Sigmoid colon (tissue), 7 donors: ENCODE measurements around the gene PANK4. TPM values are rescaled to one million over a fixed set of nuclear protein-coding genes. Genes with fewer than 3 reads are reported as not detected.

Experiments
- DNase-seq: peaks from one replicate; pipeline ENCODE4 v3.0.0-alpha.2; 2019
- H3K27ac ChIP-seq, 4 donors: fragments of 200-600 bp; sonication (generic); one replicate each; pipeline ENCODE4 v1.5.1; 2016 to 2019; ENCODE audit warnings: mild to moderate bottlenecking in 1 of 4
- H3K27me3 ChIP-seq, 3 donors: fragments of 200-600 bp; sonication (generic); one replicate each; pipeline ENCODE4 v1.5.1; 2019; ENCODE audit warnings: mild to moderate bottlenecking in 1 of 3
- H3K36me3 ChIP-seq, 4 donors: fragments of 200-600 bp; sonication (generic); one replicate each; pipeline ENCODE4 v1.5.1; 2016 to 2019
- H3K4me1 ChIP-seq, 4 donors: fragments of 200-600 bp; sonication (generic); one replicate each; pipeline ENCODE4 v1.5.1; 2017 to 2019
- H3K4me3 ChIP-seq, 4 donors: fragments of 200-600 bp; sonication (generic); one replicate each; pipeline ENCODE4 v1.5.1; 2017 to 2019; ENCODE audit warnings: mild to moderate bottlenecking in 2 of 4, moderate library complexity in 1 of 4
- H3K9me3 ChIP-seq, 4 donors: fragments of 200-600 bp in 3 of 4; sonication (generic) in 3 of 4; one replicate each; pipeline versions ENCODE4 v1.5.1 to v1.6.1; 2013 to 2019
- EP300 ChIP-seq, 4 donors: sonication (generic); formaldehyde crosslinking; IDR thresholded peaks; one replicate each; pipeline ENCODE4 v1.6.1; 2017; ENCODE audit warnings: antibody characterized with exemption in 4 of 4
- POLR2A ChIP-seq, 2 donors: fragments of 450-650 bp; IDR thresholded peaks; one replicate each; pipeline ENCODE4 v1.6.1; 2016; ENCODE audit warnings: antibody characterized with exemption in 2 of 2, mild to moderate bottlenecking in 2 of 2, moderate library complexity in 2 of 2
- POLR2AphosphoS5 ChIP-seq, 4 donors: sonication (generic); formaldehyde crosslinking; IDR thresholded peaks; one replicate each; pipeline ENCODE4 v1.6.1; 2017; ENCODE audit warnings: antibody characterized with exemption in 4 of 4
- WGBS, 2 donors: extraction: QIAGEN DNeasy Blood & Tissue Kit; methylation state at CpG; one replicate each; pipeline ENCODE4 v1.1.7; 2013; 5-methylcytosine and 5-hydroxymethylcytosine counted together
- intact Hi-C: fragments of 100-400 bp; cut with DNase I; formaldehyde crosslinking; loops from one replicate; pipeline ENCODE4 v1.15.1; 2023
- polyA plus RNA-seq, 3 donors: library from polyadenylated mRNA; stranded (reverse); fragments of 200-250 nt; gene quantifications; one replicate each; pipeline ENCODE4 v1.2.3, GENCODE V29; 2013
- total RNA-seq, 4 donors: library from RNA; depleted of rRNA; stranded (reverse); fragments of >200 nt; gene quantifications; one replicate each; pipeline ENCODE4 v1.1.0, GENCODE V29; 2016
- TF ChIP-seq, protein P1 (sequence below), 4 experiments: fragments of 450-650 bp in 3 of 4; fragments of 200-600 bp in 1 of 4; IDR thresholded peaks; one replicate each; pipeline ENCODE4 v1.5.1; 2016 to 2019; ENCODE audit warnings: antibody characterized with exemption in 4 of 4, mild to moderate bottlenecking in 3 of 4, moderate library complexity in 2 of 4
- donor health status: healthy with polysubstance abuse.
- donor health status: Bipolar disorder and iron deficiency.
- donor health status: healthy.

The PANK4 gene
- total and polyA plus RNA-seq, 7 donors, result 11.4 to 37.7 (median 25.4) TPM

- Histone ChIP-seq H3K9me3 (no peaks in the 10 kb centered on the region), H3K27me3 (peaks cover 14 to 57% (median 46%) of the 10 kb centered on the region in 3 donors), H3K4me3 (peak overlapping the region in 3 of 4 donors; percentile 46 to 52 (median 51)), H3K36me3 (no peaks in the 10 kb centered on the region), H3K4me1 (peaks cover 0 to 59% (median 43%) of the 10 kb centered on the region in 4 donors), H3K27ac (peak overlapping the region; percentile 79 to 94 (median 82))
- intact Hi-C loops, result loop anchor here (1.0 to 5.0 kb wide), 3 partner anchors 21 to 133 kb away; partner anchors contain the start of genes PANK4 and PRXL2B
- WGBS, 2 donors, result 3 to 9% methylated on average over 27 of the region's 27 CpGs
- no peak for TF ChIP-seq EP300 (IDR thresholded peaks at IDR 0.05)
- TF ChIP-seq, protein P1, sequence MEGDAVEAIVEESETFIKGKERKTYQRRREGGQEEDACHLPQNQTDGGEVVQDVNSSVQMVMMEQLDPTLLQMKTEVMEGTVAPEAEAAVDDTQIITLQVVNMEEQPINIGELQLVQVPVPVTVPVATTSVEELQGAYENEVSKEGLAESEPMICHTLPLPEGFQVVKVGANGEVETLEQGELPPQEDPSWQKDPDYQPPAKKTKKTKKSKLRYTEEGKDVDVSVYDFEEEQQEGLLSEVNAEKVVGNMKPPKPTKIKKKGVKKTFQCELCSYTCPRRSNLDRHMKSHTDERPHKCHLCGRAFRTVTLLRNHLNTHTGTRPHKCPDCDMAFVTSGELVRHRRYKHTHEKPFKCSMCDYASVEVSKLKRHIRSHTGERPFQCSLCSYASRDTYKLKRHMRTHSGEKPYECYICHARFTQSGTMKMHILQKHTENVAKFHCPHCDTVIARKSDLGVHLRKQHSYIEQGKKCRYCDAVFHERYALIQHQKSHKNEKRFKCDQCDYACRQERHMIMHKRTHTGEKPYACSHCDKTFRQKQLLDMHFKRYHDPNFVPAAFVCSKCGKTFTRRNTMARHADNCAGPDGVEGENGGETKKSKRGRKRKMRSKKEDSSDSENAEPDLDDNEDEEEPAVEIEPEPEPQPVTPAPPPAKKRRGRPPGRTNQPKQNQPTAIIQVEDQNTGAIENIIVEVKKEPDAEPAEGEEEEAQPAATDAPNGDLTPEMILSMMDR (IDR thresholded peaks at IDR 0.05), result no peak
- TF ChIP-seq POLR2A (IDR thresholded peaks at IDR 0.05), result no peak
- peak in 1 of 4 donors; percentile 1 for TF ChIP-seq POLR2AphosphoS5 (IDR thresholded peaks at IDR 0.05)
- no peak for DNase-seq
Observed at GRCh38 chr1:2547210-2548067, 21.0 kb upstream of the PANK4 start.

DNA sequence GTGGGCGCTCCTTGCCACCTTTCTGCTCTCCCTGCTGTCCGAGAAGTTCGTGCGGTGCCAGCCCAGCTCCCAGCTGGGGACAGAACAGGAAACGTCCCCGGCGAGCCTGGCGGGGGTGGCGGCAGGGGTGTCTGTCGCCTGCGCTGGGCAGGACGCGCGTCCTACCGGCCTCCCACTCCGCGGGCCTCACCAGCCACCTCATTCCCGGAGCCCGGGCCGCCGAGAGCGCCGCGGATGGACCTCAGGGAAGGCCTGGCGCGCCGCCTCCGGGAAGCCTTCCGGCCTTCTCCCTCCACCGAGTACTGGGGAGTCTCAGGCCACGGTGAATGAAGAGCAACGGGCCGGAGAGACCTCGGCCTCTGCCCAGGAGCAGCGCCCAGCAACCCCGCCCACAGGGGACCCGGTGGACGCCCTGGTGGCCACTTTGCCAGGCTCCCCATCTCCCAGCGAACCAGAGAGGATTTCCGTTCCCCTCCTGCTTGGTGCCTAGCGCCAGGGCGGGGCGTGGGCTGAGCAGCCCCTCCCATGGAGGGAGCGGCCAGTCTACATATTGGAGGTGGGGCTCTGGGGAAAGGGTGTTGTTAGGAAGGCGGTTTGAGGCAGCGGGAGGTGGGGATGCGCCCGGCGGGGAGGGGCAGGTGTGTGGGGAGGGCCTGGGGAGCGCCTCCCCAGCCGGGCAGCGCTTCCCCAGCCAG, 20.3 kb upstream of the PANK4 start:
- Histone ChIP-seq H3K4me3 (peak overlapping the region; percentile 36 to 52 (median 48)), H3K27me3 (peaks cover 15 to 60% (median 49%) of the 10 kb centered on the region in 3 donors), H3K36me3 (no peaks in the 10 kb centered on the region), H3K4me1 (peaks cover 0 to 59% (median 43%) of the 10 kb centered on the region in 4 donors), H3K27ac (peak overlapping the region; percentile 79 to 94 (median 82)), H3K9me3 (no peaks in the 10 kb centered on the region)
- TF ChIP-seq EP300 (IDR thresholded peaks at IDR 0.05) (no peak), POLR2A (IDR thresholded peaks at IDR 0.05) (peak in 1 of 2 donors; percentile 50), POLR2AphosphoS5 (IDR thresholded peaks at IDR 0.05) (peak; percentile 23 to 70 (median 52))
- TF ChIP-seq, protein P1 (IDR thresholded peaks at IDR 0.05), result no peak
- intact Hi-C loops, result loop anchor here (5.0 kb wide), 1 partner anchor 41 kb away; the partner anchor contains the start of gene PRXL2B
- peak; percentile 93 for DNase-seq
- 1% methylated on average over 52 of the region's 52 CpGs for WGBS, 2 donors

DNA sequence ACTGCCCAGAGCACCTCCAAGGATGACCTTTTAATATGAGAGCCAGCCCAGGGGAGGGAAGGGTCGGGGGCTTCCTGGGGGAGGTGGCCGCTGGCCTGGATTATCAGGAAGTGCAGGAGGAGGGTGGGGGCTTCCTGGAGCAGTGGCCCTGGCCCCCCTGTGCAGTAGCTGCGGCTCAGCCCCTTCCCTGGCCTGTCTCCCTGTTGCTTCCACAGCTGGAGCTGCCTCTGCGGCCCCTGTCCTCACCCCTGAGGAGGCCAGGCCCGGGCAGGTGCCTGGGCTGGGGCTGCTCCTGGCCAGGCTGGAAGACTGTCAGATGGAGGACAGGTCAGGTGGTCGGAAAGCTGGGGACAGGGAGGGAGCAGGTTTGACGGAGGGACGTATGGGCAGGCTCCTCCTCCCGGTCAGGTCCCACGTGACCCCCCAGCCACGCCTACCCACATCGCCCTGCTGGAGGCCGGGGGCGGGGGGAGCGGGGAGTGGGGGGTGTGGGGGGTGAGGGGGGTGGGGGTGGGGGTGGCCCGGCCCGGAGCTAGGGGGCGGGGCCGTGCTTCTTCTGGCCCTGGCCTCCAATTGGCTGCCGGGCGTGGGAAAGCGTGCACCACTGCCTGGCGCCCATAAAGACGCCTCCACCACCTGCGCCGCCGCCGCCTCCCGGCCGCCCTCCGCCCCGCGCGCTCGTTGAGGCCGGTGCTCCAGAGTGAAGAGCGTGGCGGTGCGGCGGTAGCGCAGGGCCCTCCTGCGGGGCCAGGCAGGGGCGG, 19.5 kb upstream of the PANK4 start:
- Histone ChIP-seq H3K36me3 (no peaks in the 10 kb centered on the region), H3K4me1 (peaks cover 0 to 61% (median 46%) of the 10 kb centered on the region in 4 donors), H3K9me3 (no peaks in the 10 kb centered on the region), H3K27ac (peak overlapping the region; percentile 79 to 94 (median 82)), H3K4me3 (peak overlapping the region; percentile 36 to 52 (median 48)), H3K27me3 (peaks cover 19 to 68% (median 53%) of the 10 kb centered on the region in 3 donors)
- WGBS, 2 donors, result 2 to 3% methylated on average over 43 of the region's 43 CpGs
- TF ChIP-seq POLR2A (IDR thresholded peaks at IDR 0.05), result peak in 1 of 2 donors; percentile 39
- TF ChIP-seq POLR2AphosphoS5 (IDR thresholded peaks at IDR 0.05), result peak in 3 of 4 donors; percentile 16 to 57 (median 18)
- TF ChIP-seq, protein P1 (IDR thresholded peaks at IDR 0.05), result no peak
- TF ChIP-seq EP300 (IDR thresholded peaks at IDR 0.05), result no peak
- DNase-seq, result peak; percentile 96
- intact Hi-C loops, result loop anchor here (5.0 kb wide), 1 partner anchor 41 kb away; the partner anchor contains the start of gene PRXL2B
